LNCAP (cell line): ENCODE data around the gene LAMA3.

ENCODE experiments used
- TF ChIP-seq, protein P1 (sequence below): fragments of 450-650 bp; IDR thresholded peaks from 2 replicates; pipeline ENCODE4 v1.5.1; 2017; ENCODE audit warnings: mild to moderate bottlenecking

LAMA3 gene

GRCh38 chr18:24003903-24004640, 314.8 kb downstream of the LAMA3 start:
- TF ChIP-seq, protein P1, sequence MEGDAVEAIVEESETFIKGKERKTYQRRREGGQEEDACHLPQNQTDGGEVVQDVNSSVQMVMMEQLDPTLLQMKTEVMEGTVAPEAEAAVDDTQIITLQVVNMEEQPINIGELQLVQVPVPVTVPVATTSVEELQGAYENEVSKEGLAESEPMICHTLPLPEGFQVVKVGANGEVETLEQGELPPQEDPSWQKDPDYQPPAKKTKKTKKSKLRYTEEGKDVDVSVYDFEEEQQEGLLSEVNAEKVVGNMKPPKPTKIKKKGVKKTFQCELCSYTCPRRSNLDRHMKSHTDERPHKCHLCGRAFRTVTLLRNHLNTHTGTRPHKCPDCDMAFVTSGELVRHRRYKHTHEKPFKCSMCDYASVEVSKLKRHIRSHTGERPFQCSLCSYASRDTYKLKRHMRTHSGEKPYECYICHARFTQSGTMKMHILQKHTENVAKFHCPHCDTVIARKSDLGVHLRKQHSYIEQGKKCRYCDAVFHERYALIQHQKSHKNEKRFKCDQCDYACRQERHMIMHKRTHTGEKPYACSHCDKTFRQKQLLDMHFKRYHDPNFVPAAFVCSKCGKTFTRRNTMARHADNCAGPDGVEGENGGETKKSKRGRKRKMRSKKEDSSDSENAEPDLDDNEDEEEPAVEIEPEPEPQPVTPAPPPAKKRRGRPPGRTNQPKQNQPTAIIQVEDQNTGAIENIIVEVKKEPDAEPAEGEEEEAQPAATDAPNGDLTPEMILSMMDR, result no peak
